AG09319 (cell line): ENCODE results near the gene RHEB.
A peak's percentile ranks its signal among the peaks of the same experiment; 100 is the strongest.

ENCODE experiments used
- DNase-seq: peaks from one replicate; pipeline ENCODE4 v3.0.0-alpha.2; 2010; ENCODE audit warnings: low read depth; ENCODE audit errors: extremely low read depth
- CTCF ChIP-seq: IDR thresholded peaks from 2 replicates; pipeline ENCODE4 v1.5.1; 2011; ENCODE audit warnings: low read depth, mild to moderate bottlenecking, inconsistent platforms, low read length, moderate library complexity

Gene RHEB

GRCh38 chr7:151507806-151508205 lies 11.9 kb downstream of the RHEB start:
- DNase-seq = no peak
- TF ChIP-seq CTCF = no peak

GRCh38 chr7:151506901-151507382 lies 12.8 kb downstream of the RHEB start:
- DNase-seq = no peak
- no peak for TF ChIP-seq CTCF

- no peak for TF ChIP-seq CTCF
Observed at GRCh38 chr7:151505836-151506468, 13.7 kb downstream of the RHEB start.

GRCh38 chr7:151505433-151505832 lies 14.3 kb downstream of the RHEB start:
- no peak for TF ChIP-seq CTCF

More at GRCh38 chr7:151505836-151506468, 13.7 kb downstream of the RHEB start:
- no peak for DNase-seq

GRCh38 chr7:151504715-151505326 lies 14.9 kb downstream of the RHEB start:
- DNase-seq = no peak
- no peak for TF ChIP-seq CTCF

More at GRCh38 chr7:151505433-151505832, 14.3 kb downstream of the RHEB start:
- DNase-seq = no peak

- no peak for TF ChIP-seq CTCF
- peak; percentile 84 for DNase-seq
Observed at GRCh38 chr7:151503902-151504714, 15.6 kb downstream of the RHEB start.

GRCh38 chr7:151501676-151502075 lies 18.0 kb downstream of the RHEB start:
- no peak for TF ChIP-seq CTCF
- no peak for DNase-seq
